GM19467 (cell line): Measurements from ENCODE around the gene CADM1.

Experiments
- ATAC-seq: cut with Tn5 transposase; IDR thresholded peaks from one replicate; pipeline ENCODE4 v1.9.1; 2021; ENCODE audit warnings: mild to moderate bottlenecking, moderate library complexity; ENCODE audit not compliant: unreplicated experiment

Gene CADM1

DNA sequence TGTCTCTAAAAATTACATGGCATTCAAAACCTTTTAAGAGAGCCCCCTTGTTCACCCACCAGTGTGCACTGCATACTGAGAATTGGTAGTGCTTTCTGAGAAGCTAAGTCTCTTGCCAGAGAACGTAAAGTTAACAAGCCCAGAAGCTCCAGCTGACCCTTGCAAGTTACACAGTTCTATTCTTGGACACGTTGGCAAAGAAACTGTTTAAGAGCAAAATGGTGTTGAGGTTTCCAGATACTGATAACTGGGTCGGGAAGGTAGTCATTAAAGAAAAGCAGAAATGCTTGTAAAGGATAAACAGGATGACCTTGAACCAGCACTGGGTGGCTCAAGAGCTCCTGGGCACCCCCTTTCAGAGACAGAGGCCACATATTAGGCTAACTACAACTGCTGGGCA is 284.8 kb downstream of the CADM1 start:
- ATAC-seq = no peak

DNA sequence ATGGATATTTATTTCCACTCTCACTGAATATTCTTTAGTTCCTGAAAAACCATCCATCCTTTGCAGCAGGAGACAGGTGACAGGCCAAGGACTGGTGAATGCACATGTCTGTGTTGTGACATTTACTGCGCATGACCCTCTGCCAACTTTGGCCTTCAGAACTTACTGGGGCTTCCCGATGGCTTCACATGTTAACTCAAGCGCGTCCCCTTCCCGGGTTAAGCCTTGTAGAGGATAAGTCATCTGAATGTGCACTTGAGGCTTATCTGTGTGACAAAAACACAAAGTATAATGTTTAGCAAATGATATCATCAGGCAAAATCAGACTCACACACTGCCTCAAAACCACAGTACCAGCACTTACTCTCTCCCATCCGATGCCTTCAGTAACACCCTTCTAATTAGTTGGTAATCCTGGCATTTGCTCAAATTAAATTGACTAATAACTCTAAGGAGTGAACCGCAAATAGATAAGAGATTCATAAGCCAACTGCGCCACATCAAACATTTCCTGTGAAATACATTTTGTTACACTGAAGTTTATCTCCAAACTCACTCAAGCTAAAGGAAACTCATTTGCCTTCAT is 286.4 kb downstream of the CADM1 start:
- ATAC-seq = no peak

DNA sequence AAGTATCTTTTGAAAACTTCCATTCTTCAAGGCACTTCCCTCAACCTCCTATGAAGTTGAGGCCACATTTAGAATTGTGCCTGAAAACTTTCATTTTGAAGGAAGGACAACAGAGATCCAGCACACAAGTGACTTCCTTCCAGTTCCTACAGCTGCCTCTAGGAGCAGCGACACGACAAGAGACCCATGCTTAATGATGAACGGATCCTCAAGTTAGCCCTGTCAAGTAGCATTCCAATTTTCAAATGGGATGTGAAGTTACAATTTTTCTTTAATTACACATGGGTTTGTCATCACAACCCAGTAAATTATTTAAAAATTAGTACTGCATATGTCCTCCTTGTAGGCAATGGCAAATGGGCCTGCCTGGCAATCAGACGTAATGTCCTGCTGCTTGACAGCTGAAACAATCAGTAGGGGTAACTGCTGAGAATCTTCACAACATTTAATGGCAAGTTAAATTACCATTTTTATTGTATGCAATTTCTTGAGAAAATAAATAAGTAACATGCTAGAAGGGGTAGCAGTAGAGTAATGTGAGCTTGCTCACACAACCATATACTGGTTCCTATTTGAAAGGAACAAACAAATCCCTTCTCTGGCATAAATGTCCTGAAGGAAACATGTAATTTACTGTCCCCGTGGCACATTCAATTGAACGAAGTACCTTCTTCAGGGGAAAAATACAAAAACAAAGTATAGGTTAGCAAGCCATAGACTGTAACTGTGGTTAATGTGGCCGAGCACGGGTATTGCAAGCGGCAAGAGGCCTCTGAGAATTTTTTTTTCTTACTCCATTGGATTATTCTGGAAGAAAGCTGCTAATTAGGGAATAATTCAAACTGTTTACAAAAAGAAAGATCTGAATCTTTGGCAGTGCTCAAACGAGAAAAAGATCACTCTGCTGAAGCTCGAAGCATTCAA is 288.3 kb downstream of the CADM1 start:
- no peak for ATAC-seq

DNA sequence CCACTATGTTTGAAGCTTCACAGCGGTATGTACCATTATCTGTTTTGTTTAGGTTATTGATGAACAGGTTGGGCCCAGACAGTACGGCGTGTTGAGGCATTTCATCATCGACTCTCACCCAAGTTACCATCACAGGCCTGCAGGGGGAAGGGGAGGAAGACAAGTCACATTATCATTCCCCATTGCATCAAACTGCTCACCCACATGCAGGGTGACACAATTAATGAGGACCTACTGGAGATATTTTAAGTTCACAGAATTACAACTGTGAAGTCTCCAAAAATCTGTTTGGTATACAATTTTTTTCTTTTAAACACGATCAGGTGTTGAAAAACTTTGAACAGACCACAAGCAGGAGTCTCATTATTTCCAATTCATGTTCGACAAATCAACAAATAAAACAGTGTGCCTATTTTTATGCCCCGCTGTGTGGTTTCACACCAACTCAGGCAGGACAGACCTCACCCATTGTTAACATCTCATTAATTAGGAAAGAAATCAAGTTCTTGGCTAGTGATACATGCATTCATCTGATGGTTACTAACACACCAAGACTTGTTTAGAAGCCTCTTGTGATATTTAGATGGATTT is 289.5 kb downstream of the CADM1 start:
- no peak for ATAC-seq

DNA sequence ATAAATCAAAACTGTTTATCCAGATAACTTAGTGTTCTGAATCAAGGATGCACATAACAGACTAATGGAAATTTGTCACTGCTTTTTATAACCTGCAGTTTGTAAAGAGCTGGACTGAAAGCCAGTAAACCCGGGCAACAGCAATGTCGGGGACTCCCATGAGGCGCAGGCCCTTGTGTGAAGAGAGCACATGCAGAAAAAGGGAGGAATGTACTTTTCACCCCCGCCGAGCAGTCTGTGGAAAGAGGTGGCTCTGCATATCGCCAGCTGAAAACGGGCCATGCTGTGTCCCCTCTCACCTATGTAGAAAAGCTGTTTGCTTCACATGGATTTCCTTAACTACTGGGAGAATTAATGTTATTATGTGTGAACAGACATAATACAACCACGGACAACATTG is 291.2 kb downstream of the CADM1 start:
- no peak for ATAC-seq

DNA sequence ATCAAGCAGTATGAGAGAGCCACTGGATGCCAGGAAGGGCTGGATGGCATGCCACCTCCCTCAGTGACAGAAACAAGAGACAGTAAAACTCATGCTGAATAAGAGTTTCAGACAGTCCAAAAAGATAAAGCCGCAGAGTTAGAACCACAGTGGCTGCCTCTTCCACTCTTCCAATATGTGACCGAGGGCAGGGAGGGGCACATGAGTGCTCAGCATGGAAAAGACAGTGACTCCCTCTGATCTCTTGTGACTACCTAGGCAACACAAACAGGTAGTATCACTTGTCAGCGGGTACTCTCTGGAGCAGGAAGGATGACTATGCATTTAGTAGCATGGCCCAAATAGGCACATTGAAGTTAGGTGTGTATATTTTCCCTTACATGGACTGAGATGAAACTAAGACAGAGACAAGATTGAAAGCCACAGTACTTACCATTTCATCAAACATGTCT is 295.4 kb downstream of the CADM1 start:
- ATAC-seq = no peak

DNA sequence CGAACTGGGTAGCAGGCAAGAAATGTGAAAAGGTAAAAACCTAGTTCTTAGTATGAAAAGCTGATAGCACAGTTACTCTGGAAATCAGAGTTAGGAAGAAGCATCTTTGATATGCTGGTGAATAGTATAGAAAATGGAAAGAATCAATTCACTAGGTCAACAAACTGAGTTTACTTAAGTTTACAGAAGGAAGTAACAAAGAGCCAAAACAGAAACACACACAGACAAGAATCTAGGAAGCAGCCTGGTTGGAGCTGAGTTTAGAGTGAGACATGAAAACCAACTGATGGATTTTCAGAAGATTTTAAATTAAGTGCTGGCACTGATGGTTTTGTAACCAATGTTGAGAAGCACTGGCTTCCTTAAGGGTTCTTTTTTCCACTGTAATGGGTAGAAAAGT is 296.3 kb downstream of the CADM1 start:
- ATAC-seq = no peak

DNA sequence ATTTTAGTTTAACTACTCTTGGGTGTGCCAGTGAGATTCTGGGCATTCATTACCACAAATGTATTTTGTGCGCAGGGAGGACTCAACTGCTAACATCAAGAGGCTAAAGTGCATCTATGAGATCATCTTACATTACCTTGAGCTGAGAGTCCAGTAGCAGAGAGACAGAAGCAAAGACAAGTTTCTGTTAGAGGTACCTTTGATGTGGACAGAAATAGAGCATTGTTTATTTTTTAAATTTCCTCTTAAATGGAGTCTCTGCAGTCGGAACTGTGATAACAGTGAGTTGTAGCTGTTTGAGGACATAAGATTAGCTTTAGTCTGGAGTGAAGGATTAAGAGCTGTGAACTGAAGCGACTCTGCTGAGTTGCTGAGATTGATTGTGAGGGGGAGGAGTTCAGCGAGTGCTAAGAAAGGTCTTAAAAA is 297.0 kb downstream of the CADM1 start:
- ATAC-seq = no peak

DNA sequence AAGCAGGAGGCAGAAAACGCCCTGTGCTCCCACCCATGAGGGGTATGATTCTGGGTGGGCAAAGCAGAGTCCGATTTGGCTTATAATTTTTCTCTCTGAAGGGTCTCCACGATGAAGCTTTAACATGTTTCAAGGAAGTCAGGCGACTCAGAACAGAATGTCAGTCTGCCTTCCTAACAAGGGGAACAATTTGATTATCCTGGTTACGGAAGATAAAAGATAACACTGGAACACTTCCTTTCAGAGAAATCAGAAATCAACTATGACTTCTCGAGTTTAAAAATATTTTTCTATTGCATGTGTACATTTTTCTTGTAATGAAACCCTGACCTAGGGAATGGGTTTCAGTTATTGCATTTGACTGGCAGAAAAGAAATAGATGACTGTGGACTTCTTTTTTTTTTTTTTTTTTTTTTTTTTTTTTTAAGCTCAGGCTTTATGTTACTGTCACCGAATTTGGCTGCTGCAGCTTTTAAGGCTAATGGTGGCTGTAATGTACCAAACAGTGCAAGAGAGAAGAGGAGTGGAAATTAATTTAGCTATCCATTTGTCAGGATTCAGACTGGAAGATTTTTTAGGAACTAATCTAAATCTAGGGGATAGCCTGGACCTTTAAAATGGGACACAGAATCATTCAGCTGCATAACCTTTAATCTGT is 297.7 kb downstream of the CADM1 start:
- no peak for ATAC-seq

DNA sequence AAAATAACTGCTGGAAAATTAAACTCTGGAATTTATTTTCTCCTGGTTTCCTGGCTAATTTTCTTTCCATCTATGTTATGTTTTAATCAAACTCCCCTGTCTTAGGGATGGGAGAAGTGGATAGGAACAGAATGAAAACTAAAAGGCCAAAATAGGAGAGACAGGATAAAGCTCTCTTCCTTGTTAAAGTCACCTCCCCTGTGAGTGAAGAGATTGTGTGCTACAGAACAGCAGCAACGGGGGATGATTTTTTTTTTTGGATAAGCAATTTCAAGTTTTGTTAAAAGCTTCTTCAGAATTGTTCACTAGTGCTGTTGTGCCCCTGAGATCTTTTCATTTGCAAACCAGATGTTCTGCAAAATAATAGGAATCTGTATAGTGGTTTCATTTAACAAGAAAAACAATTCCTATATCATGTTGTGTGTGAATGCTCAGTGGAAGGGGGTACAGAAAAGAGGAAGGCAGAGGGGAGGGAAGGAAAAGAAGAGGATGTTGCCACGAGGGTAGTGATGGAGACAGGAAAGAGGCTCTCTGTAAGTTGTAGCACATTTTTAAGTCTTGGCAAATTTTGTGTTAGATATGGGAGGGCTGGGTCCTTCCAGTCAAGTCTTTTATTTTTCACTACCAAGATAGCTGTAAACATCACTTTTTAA is 301.2 kb downstream of the CADM1 start:
- no peak for ATAC-seq

DNA sequence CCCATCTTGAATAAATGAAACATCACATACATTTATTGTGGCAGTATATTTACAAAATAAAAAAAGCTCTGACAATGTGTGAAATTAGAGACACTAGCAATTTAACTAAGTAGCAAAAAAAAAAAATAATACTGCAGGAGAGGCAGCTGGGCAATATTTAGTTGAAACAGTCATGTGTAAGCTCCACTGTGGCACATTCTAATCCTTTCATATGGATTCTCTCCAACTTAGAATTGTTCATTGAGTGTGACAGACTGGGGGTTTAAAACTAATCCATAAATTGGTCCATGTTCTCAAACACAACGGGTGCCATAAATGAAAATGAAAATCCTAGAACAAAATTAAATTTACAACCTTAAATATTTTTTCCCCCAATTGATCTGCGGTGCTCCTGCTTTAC is 302.1 kb downstream of the CADM1 start:
- ATAC-seq = no peak

DNA sequence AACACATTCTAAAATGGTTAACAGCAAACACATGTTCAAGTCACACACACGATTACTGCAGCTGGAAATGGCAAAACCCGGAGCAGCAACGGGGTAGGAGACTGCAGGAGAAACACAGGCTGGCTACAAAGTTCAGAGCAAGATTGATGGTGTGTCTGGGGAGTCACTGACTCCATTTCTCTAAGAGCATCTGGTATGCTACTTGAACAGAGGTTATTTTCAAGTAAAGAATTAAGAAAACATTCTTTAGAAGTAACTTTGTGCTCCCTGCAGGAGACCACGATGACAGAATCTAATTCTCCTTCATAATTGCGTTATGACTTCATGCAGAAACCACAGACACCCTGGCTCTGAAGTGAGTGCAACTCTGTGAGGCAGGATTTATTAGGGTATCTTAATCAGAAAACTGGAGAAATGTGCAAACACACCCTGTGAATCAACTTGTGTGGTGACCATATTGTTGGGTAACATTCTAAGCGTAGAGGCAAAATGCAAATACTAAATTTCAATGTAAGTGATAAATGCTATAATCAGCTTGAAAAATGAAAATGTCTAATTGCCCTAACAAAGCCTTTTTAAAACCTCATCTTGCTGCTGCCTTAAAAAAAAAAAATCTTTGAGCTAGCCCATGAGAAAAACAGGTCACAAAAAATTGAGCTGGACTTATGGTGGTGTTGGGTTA is 303.0 kb downstream of the CADM1 start:
- no peak for ATAC-seq

DNA sequence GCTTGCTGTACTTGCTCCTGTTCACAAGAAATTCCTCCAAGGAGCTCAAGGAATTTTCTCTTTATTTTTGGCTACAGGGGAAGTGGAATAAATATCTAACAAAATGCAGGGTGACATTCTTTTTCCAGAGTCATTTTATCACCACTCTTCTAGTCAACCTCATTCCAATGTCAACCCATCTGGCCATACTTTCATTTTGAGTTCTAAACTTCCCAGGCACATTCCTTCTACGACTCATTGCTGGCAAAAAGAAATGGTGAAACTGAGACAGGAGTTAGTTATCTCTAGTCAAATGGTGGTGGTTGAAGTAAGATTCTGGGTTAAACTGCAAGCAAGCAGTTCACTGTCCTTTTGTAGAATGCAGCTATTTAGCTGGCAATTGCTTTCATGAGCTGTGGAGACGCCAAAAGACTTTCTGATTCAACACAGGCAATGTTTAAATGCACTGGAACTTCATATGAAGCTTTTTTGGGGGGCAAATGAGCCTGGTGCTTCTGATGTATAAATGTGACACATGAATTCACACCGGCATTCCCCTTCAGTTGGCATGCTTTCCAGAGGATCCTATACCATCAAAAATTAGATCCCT is 304.6 kb downstream of the CADM1 start:
- no peak for ATAC-seq

DNA sequence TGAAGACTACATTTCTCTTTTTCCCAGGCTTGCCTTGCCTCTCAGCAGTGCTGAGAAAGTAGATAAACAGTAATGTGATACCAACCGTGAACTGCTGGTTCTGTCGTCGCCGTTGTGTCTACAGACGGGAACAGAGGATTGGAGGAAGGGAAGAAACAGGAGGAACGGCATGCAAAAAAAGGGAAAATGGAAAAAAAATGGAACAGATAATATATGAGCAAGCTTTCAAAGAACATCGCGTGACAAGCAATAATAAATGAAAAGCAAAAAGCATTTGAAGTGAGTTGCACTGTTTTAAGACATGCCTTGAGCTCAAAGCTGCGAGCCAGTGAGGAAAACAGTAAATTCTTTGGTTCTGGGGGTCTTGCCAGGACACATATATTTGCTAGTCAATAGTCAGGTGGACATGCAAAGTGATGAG is 305.9 kb downstream of the CADM1 start:
- ATAC-seq = no peak

DNA sequence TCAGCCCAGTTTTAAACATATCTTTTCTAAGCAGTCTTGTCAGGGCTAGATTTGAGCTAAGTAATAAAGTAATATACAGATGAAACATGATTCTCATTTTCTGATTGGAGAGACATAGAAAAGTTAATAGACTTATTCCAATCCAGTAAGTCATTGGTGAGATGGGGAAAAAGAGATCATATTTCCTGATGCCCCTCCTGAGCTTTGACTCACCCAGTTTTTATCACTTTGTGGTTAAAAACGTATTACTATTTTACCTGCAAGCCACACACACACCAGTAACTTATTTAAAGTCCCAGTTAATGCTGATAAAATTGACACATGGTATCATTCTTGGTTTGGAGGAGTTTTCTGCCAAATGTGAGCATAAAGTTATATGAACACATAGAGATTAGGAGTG is 306.8 kb downstream of the CADM1 start:
- ATAC-seq = no peak

DNA sequence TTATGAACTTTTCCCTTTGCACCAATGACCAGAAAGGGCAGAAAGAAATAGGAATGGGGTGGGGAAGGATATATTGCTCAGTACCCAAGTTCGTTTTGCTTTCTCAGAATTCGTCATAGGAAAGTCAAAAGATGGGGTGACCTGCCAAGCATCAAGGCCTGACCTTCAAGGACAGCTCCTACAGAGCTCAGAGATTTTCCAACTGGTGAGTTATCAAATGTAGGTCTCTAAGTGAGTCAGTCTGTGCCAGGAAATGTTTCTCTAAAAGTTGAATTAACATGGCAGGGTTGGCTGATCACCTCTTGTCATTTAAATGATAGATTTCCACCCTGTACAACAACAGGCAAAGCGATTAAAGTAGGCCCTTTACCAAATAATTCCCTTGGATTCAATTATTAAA is 307.2 kb downstream of the CADM1 start:
- no peak for ATAC-seq

DNA sequence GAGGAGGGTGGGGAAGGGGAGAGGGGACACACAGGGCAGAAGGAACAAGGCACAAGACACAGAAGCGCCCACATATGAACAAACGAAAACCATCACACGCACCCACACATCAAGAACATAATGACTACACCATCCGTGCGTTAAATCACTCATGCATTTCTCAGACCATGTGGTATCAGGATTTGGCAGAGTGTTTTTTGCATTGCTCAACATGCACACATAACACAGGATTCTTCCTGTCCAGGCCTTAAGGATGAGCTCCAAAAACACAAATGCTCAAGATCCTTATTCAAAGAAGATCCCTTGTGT is 309.5 kb downstream of the CADM1 start:
- peak; percentile 28 for ATAC-seq

DNA sequence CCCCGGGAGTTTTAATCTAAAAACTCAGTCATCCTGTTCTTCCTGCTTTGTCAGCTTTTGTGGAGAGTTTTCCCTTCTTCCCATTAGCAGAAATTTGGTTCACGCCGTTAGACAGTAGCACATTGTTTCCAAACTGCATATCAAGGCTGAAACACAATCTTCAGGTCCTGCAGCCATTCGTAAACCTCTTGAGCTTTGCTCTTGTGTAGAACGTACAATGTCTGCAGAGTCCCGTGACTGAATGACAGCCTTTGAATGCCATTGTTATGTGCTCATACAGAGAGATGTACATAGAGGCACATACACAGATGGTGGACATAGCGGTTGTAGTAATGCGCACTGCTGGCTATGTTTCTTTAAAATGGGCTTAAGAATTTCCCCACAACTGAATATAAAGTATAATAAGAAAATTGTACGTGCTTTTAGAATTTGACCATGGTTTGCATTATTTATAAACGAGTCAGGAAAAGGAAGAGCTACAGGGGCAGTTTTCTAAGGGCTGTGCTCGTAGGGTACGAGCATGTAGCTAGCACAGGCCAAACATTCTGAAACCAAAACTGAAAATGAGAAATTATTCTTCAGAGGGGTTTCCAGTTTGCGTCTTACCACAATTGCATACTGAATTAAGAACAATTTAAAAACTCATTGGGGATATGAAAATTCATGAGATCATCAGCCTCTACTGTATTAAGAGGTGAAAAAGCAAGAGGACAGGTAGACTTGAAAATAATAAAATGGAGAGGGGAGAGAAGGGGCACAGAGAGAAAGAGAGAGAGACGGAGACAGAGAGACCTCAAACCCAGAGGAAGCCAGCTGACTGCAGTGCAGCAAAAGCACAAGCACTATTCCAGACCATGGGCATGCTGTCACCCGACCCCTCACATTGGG is 310.1 kb downstream of the CADM1 start:
- ATAC-seq = peak; percentile 89

DNA sequence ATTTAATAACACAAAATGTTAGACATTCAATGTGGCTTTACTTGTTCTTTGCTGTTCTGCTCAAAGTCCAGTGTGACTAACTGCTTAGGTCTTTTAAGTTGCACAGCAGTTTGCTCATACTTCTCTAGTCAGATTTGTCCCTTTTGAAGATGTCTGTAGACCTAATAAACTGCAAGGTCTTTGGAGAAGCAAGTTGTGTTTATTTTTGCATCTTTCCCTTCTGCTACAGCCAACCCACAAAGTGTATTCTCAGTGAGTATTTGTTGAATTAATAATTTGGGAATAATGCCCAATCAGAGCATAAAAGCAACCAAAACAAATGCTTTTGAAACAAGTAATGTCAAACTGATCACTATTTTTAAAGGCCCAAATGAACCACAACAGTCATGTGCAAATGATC is 312.5 kb downstream of the CADM1 start:
- ATAC-seq = no peak
